ENCODE data around the gene PNCK. TPM values are rescaled to one million over a fixed set of nuclear protein-coding genes. Genes with fewer than 3 reads are reported as not detected.

PNCK gene
- total RNA-seq, 1 experiment from 2014 or later, result 0.60 TPM

GRCh38 chrX:153628665-153629064 is 44.9 kb downstream of the PNCK start:
- Histone ChIP-seq H3K4me3 (ENCODE audit: low read depth, low read length, poor library complexity, severe bottlenecking) (no peak overlapping the region), H3K9me3 (ENCODE audit: low read depth, low read length, poor library complexity, severe bottlenecking) (no peaks in the 10 kb centered on the region), H3K4me1 (ENCODE audit: insufficient read depth, low read length, poor library complexity, severe bottlenecking) (no peaks in the 10 kb centered on the region), H3K27ac (ENCODE audit: low read depth, low read length, poor library complexity, severe bottlenecking) (no peak overlapping the region), H3K27me3 (replicated peaks; ENCODE audit: insufficient read depth, low read depth, low read length, poor library complexity) (no peaks in the 10 kb centered on the region), H3K36me3 (ENCODE audit: insufficient read depth, low read length, poor library complexity, severe bottlenecking) (no peaks in the 10 kb centered on the region)
- TF ChIP-seq CTCF (conservative IDR thresholded peaks at IDR 0.05; ENCODE audit: low read depth, low read length) (no peak), EZH2 (IDR thresholded peaks at IDR 0.05; ENCODE audit: borderline replicate concordance, low read depth, low read length, poor library complexity, severe bottlenecking) (no peak)
- CTCF ChIA-PET, result no interaction called here
- no TSS peak for BruUV-seq (replicated peaks)
- intact Hi-C loops (cut with micrococcal nuclease; ENCODE audit: unreplicated experiment), result no loop called here
- POLR2A ChIA-PET (ENCODE audit: low non-redundant PET), result no interaction called here
- no peak for DNase-seq (ENCODE audit: low spot score)

GRCh38 chrX:153628129-153628528 is 45.5 kb downstream of the PNCK start:
- no peak for DNase-seq (ENCODE audit: low spot score)
- Histone ChIP-seq H3K36me3 (ENCODE audit: insufficient read depth, low read length, poor library complexity, severe bottlenecking) (no peaks in the 10 kb centered on the region), H3K4me1 (ENCODE audit: insufficient read depth, low read length, poor library complexity, severe bottlenecking) (no peaks in the 10 kb centered on the region), H3K4me3 (ENCODE audit: low read depth, low read length, poor library complexity, severe bottlenecking) (no peak overlapping the region), H3K9me3 (ENCODE audit: low read depth, low read length, poor library complexity, severe bottlenecking) (no peaks in the 10 kb centered on the region), H3K27me3 (replicated peaks; ENCODE audit: insufficient read depth, low read depth, low read length, poor library complexity) (no peaks in the 10 kb centered on the region), H3K27ac (ENCODE audit: low read depth, low read length, poor library complexity, severe bottlenecking) (no peak overlapping the region)
- BruUV-seq (replicated peaks), result no TSS peak
- POLR2A ChIA-PET (ENCODE audit: low non-redundant PET), result no interaction called here
- TF ChIP-seq CTCF (conservative IDR thresholded peaks at IDR 0.05; ENCODE audit: low read depth, low read length) (no peak), EZH2 (IDR thresholded peaks at IDR 0.05; ENCODE audit: borderline replicate concordance, low read depth, low read length, poor library complexity, severe bottlenecking) (no peak)
- CTCF ChIA-PET, result no interaction called here
- intact Hi-C loops (cut with micrococcal nuclease; ENCODE audit: unreplicated experiment), result no loop called here

GRCh38 chrX:153627675-153628111 is 45.9 kb downstream of the PNCK start:
- DNase-seq (ENCODE audit: low spot score), result no peak
- intact Hi-C loops (cut with micrococcal nuclease; ENCODE audit: unreplicated experiment), result no loop called here
- TF ChIP-seq CTCF (conservative IDR thresholded peaks at IDR 0.05; ENCODE audit: low read depth, low read length) (no peak), EZH2 (IDR thresholded peaks at IDR 0.05; ENCODE audit: borderline replicate concordance, low read depth, low read length, poor library complexity, severe bottlenecking) (no peak)
- no TSS peak for BruUV-seq (replicated peaks)
- CTCF ChIA-PET, result no interaction called here
- POLR2A ChIA-PET (ENCODE audit: low non-redundant PET), result no interaction called here
- H3K9me3 ChIP-seq (ENCODE audit: low read depth, low read length, poor library complexity, severe bottlenecking), result no peaks in the 10 kb centered on the region
- H3K27ac ChIP-seq (ENCODE audit: low read depth, low read length, poor library complexity, severe bottlenecking), result no peak overlapping the region
- H3K4me1 ChIP-seq (ENCODE audit: insufficient read depth, low read length, poor library complexity, severe bottlenecking), result no peaks in the 10 kb centered on the region
- H3K36me3 ChIP-seq (ENCODE audit: insufficient read depth, low read length, poor library complexity, severe bottlenecking), result no peaks in the 10 kb centered on the region
- no peak overlapping the region for H3K4me3 ChIP-seq (ENCODE audit: low read depth, low read length, poor library complexity, severe bottlenecking)
- no peaks in the 10 kb centered on the region for H3K27me3 ChIP-seq (replicated peaks; ENCODE audit: insufficient read depth, low read depth, low read length, poor library complexity)

Data from A673 (cell line).